Measurements from ENCODE around the gene KNDC1. TPM values are rescaled to one million over a fixed set of nuclear protein-coding genes. Genes with fewer than 3 reads are reported as not detected.

Gene KNDC1
- total RNA-seq, 4 donors from 2014 or later, result 0.19 to 0.59 (median 0.39) TPM

DNA sequence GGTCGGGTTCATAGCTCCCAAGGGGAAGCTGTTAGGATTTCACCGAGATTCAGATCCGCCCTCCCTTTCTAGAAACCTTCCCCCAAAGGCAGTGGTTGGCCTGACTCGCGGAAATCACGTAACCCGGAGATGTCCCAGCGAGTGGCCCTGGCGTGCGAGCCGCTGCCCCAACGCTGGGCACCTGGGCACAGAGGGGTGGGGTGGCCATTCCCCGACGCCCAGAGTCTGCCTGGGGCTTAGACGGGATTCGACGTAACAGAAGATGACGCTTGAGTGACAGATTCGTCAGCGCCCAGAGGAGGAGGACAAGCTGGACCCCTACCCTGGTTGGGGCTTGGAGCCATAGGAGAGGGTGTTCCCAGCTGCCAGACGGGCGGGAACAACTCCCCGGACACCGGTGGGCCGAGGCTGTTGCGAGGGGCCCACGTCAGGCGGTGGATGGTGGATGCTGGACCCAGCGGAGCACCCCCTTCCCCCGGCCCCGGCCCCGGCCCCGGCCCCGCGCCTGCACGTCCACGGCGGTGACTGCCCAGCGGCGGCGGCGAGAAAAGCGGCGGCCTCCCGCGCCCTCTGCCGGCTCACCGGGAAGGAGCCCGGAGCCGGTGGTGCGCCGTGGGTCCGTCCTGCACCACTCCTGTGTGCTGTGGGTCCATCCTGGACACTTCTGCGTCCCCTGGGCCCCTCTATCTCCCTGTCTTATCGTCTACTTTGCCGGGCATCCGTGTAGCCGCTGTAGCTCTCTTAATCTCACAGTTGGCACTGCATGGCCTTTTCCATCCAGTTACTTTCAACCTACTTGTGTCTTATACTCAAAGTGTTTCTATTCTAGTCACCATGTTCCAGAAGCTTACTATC is 35.4 kb upstream of the KNDC1 start:
- intact Hi-C loops (cut with DNase I; ENCODE audit: low total_unique reads), result loop anchor here (5.0 kb wide), 1 partner anchor 287 kb away; no protein-coding TSS in a partner anchor
- TF ChIP-seq POLR2A (IDR thresholded peaks at IDR 0.05), result no peak
- TF ChIP-seq, protein P1, sequence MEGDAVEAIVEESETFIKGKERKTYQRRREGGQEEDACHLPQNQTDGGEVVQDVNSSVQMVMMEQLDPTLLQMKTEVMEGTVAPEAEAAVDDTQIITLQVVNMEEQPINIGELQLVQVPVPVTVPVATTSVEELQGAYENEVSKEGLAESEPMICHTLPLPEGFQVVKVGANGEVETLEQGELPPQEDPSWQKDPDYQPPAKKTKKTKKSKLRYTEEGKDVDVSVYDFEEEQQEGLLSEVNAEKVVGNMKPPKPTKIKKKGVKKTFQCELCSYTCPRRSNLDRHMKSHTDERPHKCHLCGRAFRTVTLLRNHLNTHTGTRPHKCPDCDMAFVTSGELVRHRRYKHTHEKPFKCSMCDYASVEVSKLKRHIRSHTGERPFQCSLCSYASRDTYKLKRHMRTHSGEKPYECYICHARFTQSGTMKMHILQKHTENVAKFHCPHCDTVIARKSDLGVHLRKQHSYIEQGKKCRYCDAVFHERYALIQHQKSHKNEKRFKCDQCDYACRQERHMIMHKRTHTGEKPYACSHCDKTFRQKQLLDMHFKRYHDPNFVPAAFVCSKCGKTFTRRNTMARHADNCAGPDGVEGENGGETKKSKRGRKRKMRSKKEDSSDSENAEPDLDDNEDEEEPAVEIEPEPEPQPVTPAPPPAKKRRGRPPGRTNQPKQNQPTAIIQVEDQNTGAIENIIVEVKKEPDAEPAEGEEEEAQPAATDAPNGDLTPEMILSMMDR (IDR thresholded peaks at IDR 0.05), result no peak
- no peak for DNase-seq (ENCODE audit: low spot score in 2 of 2)
- no peak overlapping the region for H3K4me3 ChIP-seq (ENCODE audit: low read depth, poor library complexity, severe bottlenecking)
- 33 to 35% methylated on average over 40 to 53 of the region's 58 CpGs for WGBS, 2 donors

DNA sequence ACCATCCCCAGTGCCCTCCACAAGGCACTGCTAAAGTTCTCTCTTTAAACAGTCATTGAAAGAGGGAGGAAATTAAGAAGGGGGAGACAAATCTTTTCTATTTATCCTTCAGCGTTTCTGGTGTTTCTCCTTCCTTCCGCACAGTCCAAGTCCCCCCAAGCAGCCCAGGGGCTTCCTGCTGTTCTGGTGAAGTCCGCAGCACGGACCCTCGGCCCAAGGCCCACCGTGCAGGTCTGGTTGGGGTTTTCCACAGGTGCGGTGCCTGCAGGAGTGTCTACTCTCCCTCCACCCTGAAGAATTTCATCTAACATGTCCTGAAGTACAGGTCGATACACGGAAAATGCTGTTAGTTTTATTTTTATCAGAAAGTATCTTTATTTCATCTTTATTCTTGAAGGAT is 34.1 kb upstream of the KNDC1 start:
- no peak overlapping the region for H3K4me3 ChIP-seq (ENCODE audit: low read depth, poor library complexity, severe bottlenecking)
- DNase-seq (ENCODE audit: low spot score in 2 of 2), result no peak
- 47 to 54% methylated on average over 9 of the region's 9 CpGs for WGBS, 2 donors
- intact Hi-C loops (cut with DNase I; ENCODE audit: low total_unique reads), result no loop called here
- TF ChIP-seq, protein P1 (IDR thresholded peaks at IDR 0.05), result no peak
- no peak for TF ChIP-seq POLR2A (IDR thresholded peaks at IDR 0.05)

DNA sequence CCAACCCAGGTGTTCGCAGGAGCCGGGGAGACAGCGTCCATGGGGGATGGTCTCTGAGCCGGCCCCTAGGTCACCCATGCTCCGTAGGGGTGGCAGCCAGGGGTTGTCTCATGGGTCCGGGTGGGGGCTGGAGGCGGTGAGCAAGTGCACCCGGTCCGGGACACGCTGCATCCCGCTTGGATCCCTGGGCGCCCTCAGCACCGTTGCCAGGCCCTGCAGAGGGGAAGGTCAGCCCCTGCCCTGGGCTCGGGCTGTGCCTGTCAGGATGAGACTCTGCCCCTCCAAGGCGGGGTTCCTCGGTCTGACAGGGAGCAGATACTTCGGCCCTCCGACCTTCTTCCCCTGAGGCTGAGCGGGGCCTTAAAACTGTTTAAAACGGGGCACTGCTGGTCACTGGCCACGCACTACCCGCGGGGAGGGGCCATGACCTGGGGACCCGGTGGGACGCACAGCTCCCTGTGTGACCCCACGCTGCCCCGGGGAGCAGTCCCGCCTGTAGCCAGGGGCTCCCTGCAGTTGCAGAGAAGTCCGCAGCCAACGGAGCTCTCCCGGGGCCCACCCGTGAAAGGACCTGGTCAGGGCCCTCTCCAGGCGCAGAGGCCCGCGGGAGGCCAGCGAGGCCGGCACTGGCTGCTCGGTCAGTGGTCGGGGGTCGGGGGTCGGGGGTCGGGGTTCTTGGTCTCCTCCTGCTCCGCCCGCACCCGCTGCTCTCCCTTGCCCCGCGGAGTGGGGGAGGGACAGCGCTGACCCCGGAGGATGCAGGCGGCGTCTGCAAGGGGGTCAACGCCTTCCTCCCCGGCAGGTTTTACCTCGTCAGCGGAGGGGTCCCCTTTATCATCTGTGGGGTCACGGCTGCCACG is 33.4 kb upstream of the KNDC1 start:
- no peak overlapping the region for H3K4me3 ChIP-seq (ENCODE audit: low read depth, poor library complexity, severe bottlenecking)
- 86 to 89% methylated on average over 38 to 54 of the region's 57 CpGs for WGBS, 2 donors
- intact Hi-C loops (cut with DNase I; ENCODE audit: low total_unique reads), result no loop called here
- TF ChIP-seq, protein P1 (IDR thresholded peaks at IDR 0.05), result no peak
- TF ChIP-seq POLR2A (IDR thresholded peaks at IDR 0.05), result no peak
- no peak for DNase-seq (ENCODE audit: low spot score in 2 of 2)

DNA sequence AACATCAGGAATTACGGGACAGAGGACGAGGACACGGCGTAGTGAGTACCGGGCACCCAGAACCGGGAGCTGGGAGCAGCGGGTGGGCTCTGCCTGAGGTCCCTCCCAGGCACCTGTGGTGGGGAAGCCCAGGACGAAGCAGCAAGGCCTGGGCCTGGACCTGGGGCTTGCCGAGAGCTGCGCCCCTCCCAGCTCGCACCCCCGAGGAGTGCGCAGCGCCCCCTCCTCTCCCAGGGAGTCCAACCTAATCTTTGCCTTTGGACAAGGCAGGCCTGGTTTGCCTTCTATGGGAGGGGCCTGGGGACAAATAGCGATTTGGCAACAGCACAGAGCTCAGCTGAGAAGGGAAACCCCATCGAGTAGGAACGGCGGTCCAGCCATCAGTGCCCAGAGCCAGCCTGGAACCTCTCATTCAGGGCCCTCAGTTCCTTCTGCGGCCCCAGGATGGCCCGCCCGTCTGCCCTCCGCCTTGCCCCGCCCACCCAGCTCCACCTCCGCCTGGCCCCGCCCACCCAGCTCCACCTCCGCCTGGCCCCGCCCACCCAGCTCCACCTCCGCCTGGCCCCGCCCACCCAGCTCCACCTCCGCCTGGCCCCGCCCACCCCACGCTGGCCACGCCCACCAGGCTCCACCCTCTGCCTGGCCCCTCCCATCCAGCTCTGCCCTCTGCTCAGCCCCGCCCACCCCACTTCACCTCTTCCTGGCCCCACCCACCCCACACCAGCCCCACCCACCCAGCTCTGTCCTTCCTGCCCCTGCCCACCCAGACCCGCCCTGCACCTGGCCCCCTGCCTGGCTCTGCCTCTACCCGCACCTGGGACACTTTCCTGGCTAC is 32.5 kb upstream of the KNDC1 start:
- WGBS, 2 donors, result 70 to 79% methylated on average over 23 to 31 of the region's 36 CpGs
- DNase-seq (ENCODE audit: low spot score in 2 of 2), result no peak
- H3K4me3 ChIP-seq (ENCODE audit: low read depth, poor library complexity, severe bottlenecking), result no peak overlapping the region
- TF ChIP-seq, protein P1 (IDR thresholded peaks at IDR 0.05), result no peak
- TF ChIP-seq POLR2A (IDR thresholded peaks at IDR 0.05), result no peak
- intact Hi-C loops (cut with DNase I; ENCODE audit: low total_unique reads), result no loop called here
